OCI-LY7 (cell line): Measurements from ENCODE around the gene LHFPL2.

ENCODE experiments used
- CTCF ChIP-seq: fragments of 200-600 bp; sonication (generic); conservative IDR thresholded peaks from 2 replicates; pipeline ENCODE4 v1.5.1; 2014; ENCODE audit warnings: mild to moderate bottlenecking, antibody characterized with exemption, low read length, moderate library complexity, mixed read lengths
- EZH2phosphoT487 ChIP-seq: fragments of 200-600 bp; sonication (generic); IDR thresholded peaks from 2 replicates; pipeline ENCODE4 v1.6.1; 2018; ENCODE audit warnings: low read depth, borderline replicate concordance, mild to moderate bottlenecking, mixed run types, antibody characterized with exemption, low read length, moderate library complexity, mixed read lengths

DNA sequence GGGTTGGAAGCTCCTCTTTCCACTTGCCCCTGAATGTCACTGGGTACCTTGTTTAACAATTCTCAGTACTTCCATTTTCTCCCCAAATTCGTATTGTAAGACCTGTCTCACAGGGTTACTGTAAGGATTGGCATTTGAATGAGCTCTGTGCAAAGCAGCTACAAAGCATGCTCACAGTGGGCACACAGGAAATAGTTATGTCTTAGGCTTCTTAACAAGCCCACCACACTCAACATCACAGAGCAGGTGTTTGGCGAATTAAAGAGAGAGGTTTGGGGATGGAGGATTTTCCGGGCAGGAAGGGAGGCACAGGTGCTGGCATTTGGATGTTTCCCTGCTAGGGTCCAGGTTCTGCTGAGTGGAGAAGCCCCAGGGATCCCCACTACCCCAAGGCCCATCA, 17.0 kb upstream of the LHFPL2 start:
- TF ChIP-seq CTCF (no peak), EZH2phosphoT487 (no peak)
